ENCODE data around the gene FAM193B.
"Not testable (repeated sequence)": the region's sequence is repeated elsewhere in the genome, so short reads cannot be mapped to it uniquely, and the experiment has no call there.

The FAM193B gene

DNA sequence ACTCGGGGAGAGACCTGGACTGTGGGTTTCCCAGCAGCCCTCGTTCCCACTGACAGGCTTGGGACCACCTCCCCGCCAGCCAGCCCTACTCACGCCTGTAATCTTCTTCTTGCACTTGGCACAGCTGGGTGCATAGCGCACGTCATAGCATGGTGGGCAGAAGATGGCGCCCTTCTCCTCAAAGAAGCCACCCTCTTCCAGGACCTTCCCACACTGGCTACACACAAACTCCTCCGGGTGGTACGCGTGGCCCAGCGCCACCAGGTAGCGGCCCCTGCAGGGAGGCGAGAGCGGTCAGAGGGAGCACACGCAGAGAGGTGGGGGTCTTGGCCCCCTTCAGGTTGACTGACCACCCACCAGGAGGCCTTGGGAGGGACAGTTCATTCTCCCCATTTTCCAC lies 66.4 kb downstream of the FAM193B start:
- DNase-seq (ENCODE audit: low read depth in 3 of 3, low spot score in 1 of 3): no peak

DNA sequence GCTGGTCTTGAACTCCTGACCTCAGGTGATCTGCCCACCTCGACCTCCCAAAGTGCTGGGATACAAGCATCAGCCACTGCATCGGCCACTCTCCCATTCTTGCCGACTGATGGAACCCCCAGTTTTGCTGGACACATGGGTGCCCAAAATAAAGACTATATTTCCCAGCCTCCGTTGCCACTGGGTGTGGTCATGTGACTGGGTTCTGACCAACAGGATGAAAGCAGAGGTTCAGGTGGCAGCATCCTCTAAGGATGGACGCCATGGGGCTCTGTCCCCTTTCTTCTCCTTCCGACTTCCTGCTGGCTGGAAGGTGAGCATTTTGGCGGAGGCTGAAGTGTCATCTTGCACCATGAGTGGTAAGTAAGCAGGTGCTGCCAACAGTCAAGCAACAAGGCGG lies 67.2 kb downstream of the FAM193B start:
- no peak for DNase-seq (ENCODE audit: low read depth in 3 of 3, low spot score in 1 of 3)

DNA sequence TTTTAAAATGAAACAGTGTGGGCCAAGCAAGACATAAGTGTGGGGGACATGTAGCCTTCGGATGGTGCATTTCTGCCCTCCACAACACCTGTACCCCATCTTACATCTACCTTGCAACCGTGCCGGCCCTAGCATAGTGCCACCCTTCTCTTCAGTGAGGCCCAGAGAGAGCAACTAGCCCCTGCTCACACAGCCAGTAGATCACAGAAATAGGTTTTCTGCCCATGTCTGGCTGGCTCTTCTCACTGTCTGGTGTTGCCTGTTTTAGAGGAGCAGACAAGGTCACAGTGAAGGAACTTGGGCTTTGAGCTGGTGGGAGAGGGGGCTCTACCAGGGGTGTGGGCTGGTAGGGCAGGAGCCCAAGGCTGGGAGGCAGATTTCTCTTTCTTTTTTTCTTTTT lies 68.1 kb downstream of the FAM193B start:
- no peak for DNase-seq (ENCODE audit: low read depth in 3 of 3, low spot score in 1 of 3)

DNA sequence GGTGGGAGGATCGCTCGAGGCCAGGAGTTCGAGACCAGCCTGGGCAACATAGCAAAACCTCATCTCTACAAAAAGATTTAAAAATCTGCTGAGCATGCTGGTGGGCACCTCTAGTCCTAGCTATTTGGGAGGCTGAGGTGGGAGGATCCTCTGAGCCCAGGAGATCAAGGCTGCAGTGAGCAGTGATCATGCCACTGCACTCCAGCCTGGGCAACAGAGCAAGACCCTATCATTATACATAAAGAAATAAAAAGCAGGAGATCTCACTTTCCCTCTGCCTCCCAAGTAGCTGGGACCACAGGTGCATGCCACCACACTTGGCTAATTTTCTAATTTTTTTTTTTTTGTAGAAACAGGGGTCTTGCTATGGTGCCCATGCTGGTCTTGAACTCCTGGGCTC lies 68.6 kb downstream of the FAM193B start:
- not testable (repeated sequence) for DNase-seq (ENCODE audit: low read depth in 3 of 3, low spot score in 1 of 3)

DNA sequence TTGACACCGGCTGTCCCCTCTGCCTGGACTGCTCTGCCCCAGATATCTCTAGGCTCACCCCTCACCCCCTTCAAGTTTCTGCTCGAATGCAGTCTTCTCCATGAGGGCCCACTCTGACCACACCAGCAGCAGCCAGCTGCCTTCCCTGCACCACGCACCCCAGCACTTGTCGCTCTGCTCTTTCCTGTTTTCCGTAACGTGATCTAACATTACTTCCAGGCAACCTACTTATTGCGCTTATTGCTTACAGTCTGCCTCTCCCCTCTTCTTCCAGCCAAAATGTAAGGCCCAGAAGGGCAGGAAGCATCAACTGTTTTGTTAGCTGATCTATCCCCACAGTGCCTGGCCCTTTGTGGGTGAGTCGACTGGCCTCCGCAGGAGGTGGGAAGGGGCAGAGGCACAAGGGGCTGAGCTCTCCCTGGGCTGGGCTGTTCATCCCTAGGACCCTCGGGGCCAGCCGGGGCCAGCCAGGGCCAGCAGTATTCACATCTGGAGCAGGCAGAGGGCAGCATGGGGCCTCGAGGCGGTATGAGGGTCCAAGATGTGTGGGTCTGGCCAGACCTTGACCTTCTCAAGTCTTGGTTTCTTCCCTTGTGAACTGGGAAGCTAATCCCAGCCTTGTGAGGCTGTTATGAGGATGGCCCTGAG lies 69.3 kb downstream of the FAM193B start:
- DNase-seq (ENCODE audit: low read depth in 3 of 3, low spot score in 1 of 3): no peak

DNA sequence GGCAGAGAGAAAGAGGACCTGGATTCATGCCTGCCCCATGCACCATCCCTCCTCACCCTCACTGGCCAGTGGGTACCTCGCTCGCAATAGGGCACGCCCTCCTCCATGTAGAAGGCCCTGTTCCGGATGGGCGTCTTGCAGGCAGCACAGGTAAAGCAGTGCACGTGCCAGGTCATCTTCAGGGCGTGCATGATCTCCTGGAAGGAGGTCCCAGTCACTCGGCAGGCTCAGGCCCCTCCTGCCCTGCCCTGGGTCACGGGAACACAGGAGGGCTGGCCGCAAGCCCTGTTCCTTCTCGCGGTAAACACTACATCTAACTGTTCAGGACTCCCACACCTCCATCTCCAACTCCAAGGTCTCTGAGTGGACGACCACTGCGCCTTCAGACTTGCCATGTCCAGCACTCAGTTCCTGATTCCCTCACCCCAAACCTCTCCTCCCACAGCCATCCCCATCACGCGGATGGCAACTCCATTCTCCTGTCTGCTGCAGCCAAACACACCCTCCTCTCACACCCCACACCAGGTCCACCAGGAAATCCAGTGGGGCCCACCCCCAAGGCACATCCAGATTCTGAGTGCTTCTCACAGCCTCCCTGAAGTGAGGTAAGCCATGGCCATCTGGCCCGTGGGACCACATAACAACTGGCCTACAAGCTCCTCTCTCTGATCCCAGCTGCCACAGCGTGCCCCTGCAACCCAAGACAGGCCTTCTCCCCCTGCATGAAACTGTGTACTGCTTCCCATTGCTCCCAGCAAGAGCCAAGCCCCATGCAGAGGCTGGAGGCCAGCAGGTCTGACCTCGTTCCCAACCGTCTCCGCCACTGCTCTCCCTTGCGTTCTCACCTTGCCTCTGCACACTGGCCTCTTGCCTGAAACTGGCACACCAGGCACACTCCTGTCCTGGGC lies 70.1 kb downstream of the FAM193B start:
- DNase-seq (ENCODE audit: low read depth in 3 of 3, low spot score in 1 of 3): no peak

DNA sequence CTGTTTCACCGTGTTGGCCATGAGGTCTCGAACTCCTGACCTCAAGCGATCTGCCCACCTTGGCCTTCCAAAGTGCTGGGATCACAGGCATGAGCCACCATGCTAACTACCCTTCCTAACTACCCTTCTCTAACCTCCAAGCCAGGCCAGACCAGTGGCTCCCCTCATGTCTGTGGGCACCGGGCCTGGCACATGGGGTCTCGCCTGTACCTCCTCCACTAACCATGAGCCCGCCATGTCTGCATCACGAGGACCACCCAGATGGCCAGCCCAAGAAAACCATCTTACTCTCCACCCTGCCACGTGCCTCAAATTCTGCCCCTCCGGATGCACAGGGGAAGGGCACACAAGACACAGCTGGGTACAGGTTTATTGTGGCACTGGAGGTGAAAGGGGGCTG lies 71.3 kb downstream of the FAM193B start:
- DNase-seq (ENCODE audit: low read depth in 3 of 3, low spot score in 1 of 3): no peak

DNA sequence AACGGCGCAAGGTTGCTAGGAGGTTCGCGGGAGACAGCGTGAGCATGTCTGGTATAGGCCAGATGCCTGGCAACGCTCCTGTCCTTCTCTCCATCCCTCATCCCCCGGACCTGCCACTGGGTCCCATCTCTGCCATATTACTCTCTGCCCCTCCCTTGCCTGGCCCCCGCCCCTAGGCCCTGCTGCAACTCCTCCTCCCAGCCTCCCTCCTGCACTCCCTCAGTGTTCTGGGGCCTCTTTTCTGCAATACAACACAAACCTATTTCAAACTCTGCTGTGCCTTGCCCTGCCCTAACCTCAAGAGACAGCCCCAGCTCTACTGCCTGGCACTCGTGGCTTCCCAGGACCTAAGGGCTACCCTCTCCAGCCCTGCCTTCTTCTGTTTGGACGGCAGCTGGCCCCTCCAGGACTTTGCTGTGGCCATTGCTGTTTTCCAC lies 72.0 kb downstream of the FAM193B start:
- DNase-seq (ENCODE audit: low read depth in 3 of 3, low spot score in 1 of 3): no peak

DNA sequence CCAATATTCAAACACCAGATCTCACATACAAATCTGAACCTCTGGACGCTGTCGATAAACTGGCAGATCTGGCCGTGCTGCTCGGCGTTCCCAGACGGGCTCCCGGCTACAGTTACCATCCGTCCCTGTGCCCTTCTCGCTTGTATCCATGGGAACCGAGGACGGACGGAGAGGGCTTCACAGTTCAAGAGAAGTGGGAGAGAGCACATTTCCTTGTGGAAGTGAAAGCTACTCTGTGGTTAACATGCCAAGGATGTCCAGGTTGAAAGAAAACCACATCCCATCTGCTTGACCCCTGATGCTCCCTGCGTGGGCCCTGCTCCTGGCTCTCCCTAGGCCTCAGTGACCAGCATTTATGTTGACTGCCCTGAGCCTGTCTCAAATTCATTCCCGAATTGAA lies 74.6 kb downstream of the FAM193B start:
- DNase-seq (ENCODE audit: low read depth in 3 of 3, low spot score in 1 of 3): no peak

DNA sequence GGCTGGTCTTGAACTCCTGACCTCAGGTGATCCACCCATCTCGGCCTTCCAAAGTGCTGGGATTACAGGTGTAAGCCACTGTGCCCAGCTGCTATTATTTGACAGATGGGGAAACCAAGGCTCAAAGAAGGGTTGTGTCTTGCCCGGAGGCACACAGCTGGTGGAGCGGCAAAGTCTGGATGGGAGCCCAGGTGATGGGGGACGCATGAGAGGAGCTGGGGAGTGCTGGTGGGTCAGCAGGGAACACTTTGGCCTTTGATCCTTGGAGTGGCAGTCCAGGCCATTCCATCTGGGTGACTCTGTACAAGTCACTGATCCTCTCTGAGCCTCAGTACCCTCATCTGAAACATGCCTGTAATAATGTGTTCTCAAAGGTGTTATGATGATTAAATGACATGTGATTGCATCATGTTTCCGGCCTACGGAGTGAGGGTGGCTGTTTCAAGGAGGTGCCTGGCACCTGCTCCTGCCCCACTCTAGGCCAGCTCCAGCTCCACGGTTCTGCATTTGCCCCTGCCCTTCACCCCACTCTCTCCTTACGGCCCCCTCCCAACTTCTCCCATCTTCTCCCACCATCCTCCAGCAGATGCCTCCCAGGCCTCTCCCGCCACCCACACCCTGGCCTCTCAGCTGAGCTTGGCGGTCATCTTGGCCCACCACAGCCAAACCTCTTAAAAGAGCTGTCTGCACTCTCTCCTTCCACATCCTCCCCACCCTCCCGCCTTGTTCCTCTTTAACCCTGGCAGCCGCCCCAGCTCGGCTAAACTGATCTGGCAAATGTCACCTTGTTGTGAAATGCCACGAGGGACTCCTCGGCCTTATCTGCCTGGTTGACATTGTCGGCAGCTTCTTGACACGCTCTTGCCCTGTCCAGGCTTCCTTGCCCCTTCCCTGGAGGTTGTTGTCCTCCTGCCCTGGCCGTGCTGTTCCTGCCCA lies 75.4 kb downstream of the FAM193B start:
- no peak for DNase-seq (ENCODE audit: low read depth in 3 of 3, low spot score in 1 of 3)

DNA sequence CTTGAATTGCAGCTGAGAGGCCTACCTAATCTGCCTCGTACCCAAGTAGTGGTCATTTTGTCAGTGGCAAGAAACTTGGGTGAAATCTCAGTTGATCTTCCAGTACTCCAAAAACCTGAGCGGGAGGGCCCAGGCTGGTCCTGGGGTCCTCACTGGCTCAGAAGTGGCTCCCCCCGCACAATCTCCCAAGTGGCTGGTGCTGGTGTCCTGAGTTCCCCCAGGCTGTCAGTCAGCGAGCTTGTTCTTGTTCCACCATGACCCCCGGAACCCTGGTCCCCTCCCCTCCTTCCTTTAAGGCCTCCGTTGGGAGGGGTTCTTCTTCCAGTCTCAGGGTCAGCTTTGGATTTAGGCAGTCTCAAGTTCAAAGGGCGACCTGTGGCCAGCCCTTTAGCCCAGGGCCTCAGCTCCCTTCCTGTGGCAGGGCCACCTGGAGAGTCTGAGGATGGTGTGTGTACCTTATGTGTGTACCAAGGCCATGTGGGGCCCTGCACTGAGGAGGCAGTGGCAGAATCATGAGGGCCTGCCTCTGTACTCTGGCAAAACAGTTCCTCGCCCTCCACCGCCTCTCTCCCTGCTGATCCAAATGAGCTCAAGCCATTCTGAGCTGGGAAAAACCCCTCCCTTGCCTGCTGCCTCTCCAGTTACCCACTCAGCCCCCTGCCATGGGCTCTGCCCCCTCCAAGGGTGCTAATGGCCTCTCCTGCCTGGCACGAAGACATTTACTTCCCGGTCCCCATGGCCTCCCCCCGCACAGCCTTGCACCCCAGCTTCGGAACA lies 76.5 kb downstream of the FAM193B start:
- DNase-seq (ENCODE audit: low read depth in 3 of 3, low spot score in 1 of 3): no peak

DNA sequence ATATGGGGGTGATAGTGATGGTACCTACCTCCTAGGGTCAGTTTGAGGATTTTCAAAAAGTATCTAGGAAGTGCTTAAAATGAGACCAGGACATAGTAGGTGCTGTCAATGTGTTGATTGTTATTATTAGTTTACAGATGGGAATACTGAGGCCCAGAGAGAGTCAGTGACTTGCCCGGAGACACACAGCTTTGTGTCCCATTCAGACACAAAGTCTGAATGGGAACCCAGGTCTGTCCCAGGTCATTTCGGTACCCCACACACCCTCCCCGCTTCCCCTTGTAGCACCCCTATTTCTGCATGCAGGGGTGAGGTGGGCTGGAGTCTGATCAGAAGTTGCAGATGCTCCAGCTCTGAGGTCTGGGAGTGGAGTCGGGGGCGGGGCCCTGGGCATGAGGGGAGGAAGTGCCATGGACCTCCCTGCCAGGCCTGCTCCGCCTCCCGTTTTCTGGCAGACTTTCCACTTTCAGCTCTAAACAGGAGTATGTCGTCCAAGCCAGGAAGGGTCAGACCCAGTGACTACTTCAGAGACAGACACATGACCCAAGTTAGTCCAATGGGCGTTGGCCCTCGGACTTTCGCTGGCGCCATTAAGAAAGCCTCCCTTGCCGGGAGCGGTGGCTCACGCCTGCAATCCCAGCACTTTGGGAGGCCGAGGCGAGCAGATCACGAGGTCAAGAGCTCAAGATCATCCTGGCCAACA lies 77.7 kb downstream of the FAM193B start:
- no peak for DNase-seq (ENCODE audit: low read depth in 3 of 3, low spot score in 1 of 3)

DNA sequence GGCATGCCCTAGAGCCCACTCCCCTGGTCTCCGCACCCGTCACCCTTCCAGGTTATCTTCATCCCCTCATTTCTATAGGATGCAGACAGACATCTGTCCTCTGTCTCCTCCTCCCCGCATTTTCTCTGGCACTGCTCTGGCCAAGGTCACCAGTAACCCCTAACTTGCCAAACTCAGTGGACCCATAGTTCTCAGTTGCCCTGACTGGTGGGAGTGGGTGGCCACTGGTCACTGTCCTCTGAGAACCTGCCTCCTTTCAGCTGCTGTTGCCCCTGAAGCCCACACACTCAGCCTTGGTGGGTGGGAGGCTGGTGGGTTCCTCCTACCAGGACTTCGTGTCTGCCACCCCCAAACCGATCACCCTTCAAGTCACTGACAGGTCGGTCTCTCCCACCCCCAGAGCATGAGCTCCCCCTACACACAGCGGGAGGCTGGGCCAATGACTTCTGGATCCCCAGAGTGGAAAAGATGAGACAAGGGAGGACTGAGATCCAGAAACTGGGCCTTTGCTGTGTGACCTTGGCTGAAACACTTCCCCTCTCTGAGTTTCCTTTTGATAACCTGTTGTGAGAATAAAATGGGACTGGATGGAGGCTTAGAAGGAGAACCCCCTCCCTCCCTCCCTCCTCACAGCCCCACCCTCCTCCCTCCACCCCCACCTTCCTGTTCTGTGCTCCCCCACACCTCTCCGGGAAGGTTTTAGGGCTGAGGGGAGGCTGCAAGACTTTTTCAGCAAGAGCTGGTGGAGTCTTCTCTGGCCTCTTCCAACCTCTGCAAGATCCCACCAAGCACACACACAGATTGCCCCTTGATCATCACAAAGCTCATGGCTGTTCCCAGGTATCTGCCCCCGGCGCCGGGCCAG lies 78.6 kb downstream of the FAM193B start:
- DNase-seq (ENCODE audit: low read depth in 3 of 3, low spot score in 1 of 3): no peak

DNA sequence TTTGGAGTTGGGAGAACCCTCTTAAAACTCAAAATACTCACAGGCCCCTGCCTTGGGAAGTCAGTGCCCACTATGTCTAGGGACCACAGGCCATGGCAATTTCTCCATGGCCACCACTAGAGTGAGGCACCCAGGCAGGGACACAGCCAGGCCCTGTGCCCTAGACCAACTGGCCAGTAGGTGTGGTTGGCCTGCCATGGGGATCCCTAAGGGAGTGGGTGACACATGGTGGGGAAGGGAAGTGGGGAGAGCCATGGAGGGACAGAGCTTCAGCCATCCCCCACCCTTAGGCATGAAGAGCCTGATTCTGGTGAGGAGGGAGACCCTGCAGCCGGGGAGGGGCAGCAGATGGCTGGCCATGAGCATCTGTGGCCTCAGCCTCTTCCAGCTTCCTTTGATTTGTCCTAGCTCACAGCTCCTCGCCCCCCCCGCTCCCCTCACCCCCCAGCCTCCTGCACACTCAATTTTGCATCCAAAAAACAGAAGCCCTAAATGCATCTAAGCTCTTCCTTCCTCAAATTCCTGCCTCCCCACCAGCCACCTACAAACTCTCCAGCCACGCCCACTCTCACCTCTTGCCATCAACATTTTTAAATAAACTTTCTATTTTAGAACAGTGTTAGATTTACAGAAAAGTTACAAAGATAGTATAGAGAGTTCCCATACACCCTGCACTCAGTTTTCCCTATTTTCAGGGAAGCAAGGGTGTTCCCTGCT lies 79.4 kb downstream of the FAM193B start:
- no peak for DNase-seq (ENCODE audit: low read depth in 3 of 3, low spot score in 1 of 3)

DNA sequence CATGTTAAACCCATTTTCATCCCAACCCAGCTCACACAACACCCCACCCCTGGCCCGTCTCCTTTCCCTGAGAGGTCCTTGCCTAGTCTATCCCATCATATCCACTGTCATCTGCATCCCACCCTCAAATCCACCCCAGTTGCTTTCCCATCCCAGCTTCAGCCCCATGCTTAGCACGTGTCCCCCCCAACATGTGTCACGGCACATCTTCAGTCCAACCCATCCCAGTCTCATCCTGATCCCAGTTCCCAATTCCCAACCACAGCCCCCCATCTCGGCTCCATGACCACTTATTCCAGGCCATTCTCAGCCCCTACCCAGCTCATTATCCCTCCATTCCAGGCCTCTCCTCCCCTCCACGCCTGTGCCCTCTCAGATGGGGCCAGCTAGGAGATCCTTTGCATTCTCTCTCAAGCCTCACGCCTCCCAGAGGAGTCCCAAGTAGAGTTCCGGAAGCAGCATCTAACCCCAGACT lies 80.3 kb downstream of the FAM193B start:
- DNase-seq (ENCODE audit: low read depth in 3 of 3, low spot score in 1 of 3): no peak

DNA sequence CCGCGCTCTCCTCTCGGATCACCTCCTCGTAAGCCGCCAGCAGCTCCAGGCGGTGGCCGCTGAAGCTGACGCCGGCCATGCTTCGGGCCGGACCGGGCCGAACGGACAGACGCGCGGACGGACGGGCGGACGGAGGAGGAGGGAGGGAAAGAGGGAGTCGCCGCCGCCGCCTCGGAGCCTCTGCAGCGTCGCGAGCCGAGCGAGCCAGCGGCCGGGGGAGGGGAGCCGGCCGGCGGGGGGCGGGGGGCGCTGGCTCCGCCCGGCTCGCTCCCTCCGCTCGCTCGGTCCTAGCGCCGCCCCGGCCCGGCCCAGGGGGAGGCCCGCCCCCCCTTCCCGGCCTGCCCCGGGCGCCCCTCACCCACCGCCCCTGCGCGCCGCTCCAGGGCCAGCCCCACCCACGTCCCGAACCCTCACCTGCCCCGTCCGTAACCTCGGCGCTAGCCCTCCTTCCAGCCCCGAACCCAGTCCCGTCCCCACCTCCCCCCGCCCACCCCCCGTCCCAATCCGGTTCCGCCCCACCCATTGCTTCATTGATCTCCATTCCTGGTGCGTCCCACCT lies 80.8 kb downstream of the FAM193B start, which contains the start of gene DBN1:
Gene DBN1, minus strand, starts transcription at position 192 of the 559 bp plus-strand sequence. Its CDS starts 113 bp downstream, at position 79.
- no peak for DNase-seq (ENCODE audit: low read depth in 3 of 3, low spot score in 1 of 3)

DNA sequence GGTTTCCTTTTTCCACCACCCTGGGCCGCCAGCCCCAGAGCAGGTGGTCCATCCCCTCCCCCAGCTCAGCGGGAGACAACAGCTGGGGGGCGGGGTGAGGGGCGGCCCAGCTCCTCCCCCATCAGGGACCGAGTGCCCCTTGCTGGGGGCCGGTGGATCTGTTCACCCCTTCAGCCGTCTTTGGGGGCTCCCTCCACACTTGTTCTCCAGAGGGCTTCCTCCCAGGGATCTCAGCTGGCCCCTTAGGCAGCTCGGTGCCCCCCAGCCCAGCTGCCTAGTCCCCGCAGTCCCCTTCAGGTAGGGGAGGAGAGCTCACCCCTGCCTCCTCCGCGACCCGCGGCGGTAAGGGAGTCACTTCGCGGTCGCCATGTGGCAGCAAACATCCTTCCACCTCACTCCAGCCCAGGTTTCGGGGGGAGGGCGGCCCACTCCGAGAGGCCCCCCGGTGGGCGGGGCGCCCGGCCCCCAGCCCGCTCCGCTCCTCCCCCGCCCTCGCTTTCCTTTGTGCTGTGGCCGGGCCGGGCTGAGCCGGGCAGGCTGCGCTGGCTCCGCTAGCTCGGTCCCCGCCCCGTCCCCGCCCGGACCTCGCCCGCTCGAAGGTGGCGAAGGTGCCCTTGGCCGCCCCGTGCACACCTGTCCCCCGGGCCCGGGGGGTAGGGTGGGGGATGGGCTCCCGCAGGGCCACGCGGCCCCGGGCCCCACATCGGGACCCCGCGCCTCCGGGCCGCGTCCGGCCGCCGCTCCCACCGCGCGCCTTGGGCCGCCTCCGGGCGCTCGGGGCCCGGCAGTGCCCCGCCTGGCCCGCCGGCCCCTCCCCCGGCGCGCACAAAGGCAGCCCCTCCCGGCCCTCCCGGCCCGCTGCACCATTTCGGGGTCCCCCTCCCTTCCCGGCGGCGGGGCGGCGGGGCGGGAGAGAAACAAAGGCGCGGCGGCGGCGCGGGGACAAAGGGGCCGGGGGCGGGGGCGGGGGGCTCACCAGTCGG lies 81.6 kb downstream of the FAM193B start:
- DNase-seq (ENCODE audit: low read depth in 3 of 3, low spot score in 1 of 3): no peak

Data from stimulated activated CD4-positive, alpha-beta T cell treated with anti-CD3 and anti-CD28 coated beads, TNF-alpha, amount 100 ng/mL, for 1 hour (primary cell).